ENCODE results near the gene WDR5. TPM values are rescaled to one million over a fixed set of nuclear protein-coding genes. Genes with fewer than 3 reads are reported as not detected.

WDR5 gene
- polyA plus RNA-seq, 4 donors = 14.6 to 36.7 (median 23.2) TPM

DNA sequence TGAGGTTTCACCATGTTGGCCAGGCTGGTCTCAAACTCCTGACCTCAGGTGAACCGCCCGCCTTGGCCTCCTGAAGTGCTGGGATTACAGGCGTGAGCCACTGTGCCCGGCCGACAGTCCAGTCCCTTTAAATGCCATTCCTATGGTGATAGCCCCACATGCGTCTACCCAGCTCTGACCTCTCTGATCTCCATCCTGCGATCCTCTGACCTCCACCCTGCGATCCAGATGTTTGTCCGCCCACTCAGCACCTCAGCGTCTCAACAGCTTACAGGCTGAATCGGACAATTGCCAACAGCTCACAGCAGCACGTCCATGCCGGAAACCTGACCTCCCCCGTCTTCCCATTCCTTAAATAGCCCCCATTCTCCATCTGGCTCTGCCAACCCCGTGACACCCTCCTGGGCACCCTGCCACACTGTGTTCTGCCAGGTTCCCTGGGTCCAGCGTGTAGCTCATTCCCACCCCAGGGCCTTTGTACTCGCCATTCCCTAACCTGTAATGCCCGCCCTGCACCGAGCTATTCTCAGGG lies 72.5 kb downstream of the WDR5 start:
- DNase-seq (no peak), FAIRE-seq (no peak)
- H3K27ac ChIP-seq (ENCODE audit: low read depth in 1 of 3, low read length in 2 of 3) = no peak overlapping the region
- no peaks in the 10 kb centered on the region for H3K36me3 ChIP-seq (ENCODE audit: control insufficient read depth in 3 of 3, insufficient read depth in 2 of 3, low read depth in 1 of 3, low read length in 3 of 3)
- WGBS, 3 donors = 77 to 83% (median 82%) methylated on average over 19 of the region's 19 CpGs
- H3K4me1 ChIP-seq (ENCODE audit: control insufficient read depth in 3 of 3, insufficient read depth in 2 of 3, low read depth in 1 of 3, low read length in 2 of 3) = peaks cover 0 to 10% (median 2%) of the 10 kb centered on the region in 3 donors
- peaks cover 0 to 15% of the 10 kb centered on the region in 2 donors for H3K9me3 ChIP-seq (ENCODE audit: control insufficient read depth in 2 of 2, insufficient read depth in 1 of 2, low read depth in 1 of 2, low read length in 1 of 2)
- no peak overlapping the region for H3K4me3 ChIP-seq (ENCODE audit: low read depth in 1 of 3, low read length in 3 of 3)
- no peaks in the 10 kb centered on the region for H3K27me3 ChIP-seq (ENCODE audit: control insufficient read depth in 3 of 3, insufficient read depth in 3 of 3, low read length in 3 of 3)

- Histone ChIP-seq H3K9me3 (ENCODE audit: control insufficient read depth in 2 of 2, insufficient read depth in 1 of 2, low read depth in 1 of 2, low read length in 1 of 2) (peaks cover 0 to 10% of the 10 kb centered on the region in 2 donors), H3K27ac (ENCODE audit: low read depth in 1 of 3, low read length in 2 of 3) (no peak overlapping the region), H3K36me3 (ENCODE audit: control insufficient read depth in 3 of 3, insufficient read depth in 2 of 3, low read depth in 1 of 3, low read length in 3 of 3) (no peaks in the 10 kb centered on the region), H3K4me1 (ENCODE audit: control insufficient read depth in 3 of 3, insufficient read depth in 2 of 3, low read depth in 1 of 3, low read length in 2 of 3) (peaks cover 0 to 17% (median 2%) of the 10 kb centered on the region in 3 donors), H3K4me3 (ENCODE audit: low read depth in 1 of 3, low read length in 3 of 3) (no peak overlapping the region), H3K27me3 (ENCODE audit: control insufficient read depth in 3 of 3, insufficient read depth in 3 of 3, low read length in 3 of 3) (no peaks in the 10 kb centered on the region)
- FAIRE-seq = no peak
- no peak for DNase-seq
- 83 to 91% (median 86%) methylated on average over 17 to 20 of the region's 20 CpGs for WGBS, 3 donors
Observed at GRCh38 chr9:134208981-134209725, 73.3 kb downstream of the WDR5 start.

Other genes with a start within 250 kb of the WDR5 start
- 10 to 100 TPM; 26.7 to 45.7 (median 36.2) TPM for gene VAV2, start 143.8 kb upstream of the WDR5 start, polyA plus RNA-seq
- 1 to 10 TPM; 2.0 to 7.6 (median 4.1) TPM for gene BRD3OS, start 110.6 kb upstream of the WDR5 start, polyA plus RNA-seq
- 10 to 100 TPM in 2 of 4 donors, 1 to 10 TPM in 2; 4.3 to 23.9 (median 8.5) TPM for gene BRD3, start 68.1 kb upstream of the WDR5 start, polyA plus RNA-seq
- gene RNU6ATAC, start 28.5 kb downstream of the WDR5 start, polyA plus RNA-seq = not detected
- 10 to 100 TPM; 30.8 to 83.5 (median 41.5) TPM for gene RXRA, start 190.4 kb downstream of the WDR5 start, polyA plus RNA-seq